Activated naive CD4-positive, alpha-beta T cell treated with anti-CD3 and anti-CD28 coated beads for 36 hours (primary cell): ENCODE measurements around the gene OBSCN. TPM values are rescaled to one million over a fixed set of nuclear protein-coding genes. Genes with fewer than 3 reads are reported as not detected.

ENCODE experiments used
- CTCF ChIA-PET: fragments of 350-600 bp; sonication (Branson Sonifier 250); formaldehyde crosslinking; loops from one replicate; lab custom pipeline; 2021; ENCODE audit warnings: antibody characterized with exemption; lab: Charles Lee
- DNase-seq: peaks from one replicate; pipeline ENCODE4 v3.0.0-alpha.2; 2020
- H3K27ac Mint-ChIP-seq: one replicate; pipeline ENCODE4 v1.8.0; 2021; ENCODE audit warnings: mild to moderate bottlenecking, mixed read lengths
- H3K27me3 Mint-ChIP-seq: one replicate; pipeline ENCODE4 v1.8.0; 2021; ENCODE audit warnings: low read depth, mixed read lengths
- H3K36me3 Mint-ChIP-seq: one replicate; pipeline ENCODE4 v1.8.0; 2021; ENCODE audit warnings: low read depth, mixed read lengths
- H3K4me1 Mint-ChIP-seq: one replicate; pipeline ENCODE4 v1.8.0; 2021; ENCODE audit warnings: low read depth, mixed read lengths
- H3K4me3 Mint-ChIP-seq: one replicate; pipeline ENCODE4 v1.8.0; 2021; ENCODE audit warnings: mild to moderate bottlenecking, moderate library complexity, mixed read lengths
- H3K9me3 Mint-ChIP-seq: one replicate; pipeline ENCODE4 v1.8.0; 2021; ENCODE audit warnings: mixed read lengths
- intact Hi-C: fragments of 100-400 bp; cut with micrococcal nuclease; formaldehyde crosslinking; loops from one replicate; pipeline ENCODE4 v1.15.1; 2023
- total RNA-seq, 2 experiments: library from RNA; stranded (reverse); gene quantifications; one replicate each; pipeline ENCODE4 v1.2.3, GENCODE V29; 2021

Gene OBSCN
- total RNA-seq, 2 experiments from 2014 or later, result 11.5 to 13.5 TPM

GRCh38 chr1:228283043-228283371 is 75.2 kb downstream of the OBSCN start:
- H3K9me3 Mint-ChIP-seq, result no peaks in the 10 kb centered on the region
- H3K36me3 Mint-ChIP-seq, result peaks cover 2% of the 10 kb centered on the region
- no peaks in the 10 kb centered on the region for H3K27me3 Mint-ChIP-seq
- no peak overlapping the region for H3K27ac Mint-ChIP-seq
- H3K4me1 Mint-ChIP-seq, result no peaks in the 10 kb centered on the region
- DNase-seq, result no peak
- no peak overlapping the region for H3K4me3 Mint-ChIP-seq
- intact Hi-C loops, result no loop called here
- CTCF ChIA-PET, result interaction anchor here (0.6 kb wide), 1 partner anchor 9 kb away, joined by 3 read pairs; no protein-coding TSS in a partner anchor

DNA sequence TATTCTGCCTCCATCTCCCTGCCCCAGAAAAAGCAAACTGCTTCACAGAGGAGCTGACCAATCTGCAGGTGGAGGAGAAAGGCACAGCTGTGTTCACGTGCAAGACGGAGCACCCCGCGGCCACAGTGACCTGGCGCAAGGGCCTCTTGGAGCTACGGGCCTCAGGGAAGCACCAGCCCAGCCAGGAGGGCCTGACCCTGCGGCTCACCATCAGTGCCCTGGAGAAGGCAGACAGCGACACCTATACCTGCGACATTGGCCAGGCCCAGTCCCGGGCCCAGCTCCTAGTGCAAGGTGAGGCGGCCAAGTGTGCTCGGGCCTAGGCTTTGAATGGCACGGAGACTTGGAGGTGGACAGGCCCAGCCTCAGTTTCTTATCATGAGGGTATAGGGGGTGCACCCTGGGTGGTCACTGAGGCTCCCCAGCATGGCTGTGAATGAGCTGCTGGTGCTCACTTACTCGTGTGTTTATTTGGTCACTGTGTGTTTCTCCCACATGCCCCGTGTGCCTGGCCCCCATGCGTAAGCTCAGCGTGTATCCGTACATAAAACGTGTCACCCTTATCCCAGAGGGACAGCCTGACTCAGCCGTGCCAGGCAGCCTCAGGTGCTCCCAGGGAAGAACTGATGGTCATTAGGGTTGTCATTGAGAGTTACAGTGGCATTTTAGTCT is 75.8 kb downstream of the OBSCN start:
- intact Hi-C loops, result no loop called here
- H3K4me3 Mint-ChIP-seq, result no peak overlapping the region
- no peak overlapping the region for H3K27ac Mint-ChIP-seq
- no peaks in the 10 kb centered on the region for H3K9me3 Mint-ChIP-seq
- no peaks in the 10 kb centered on the region for H3K27me3 Mint-ChIP-seq
- H3K4me1 Mint-ChIP-seq, result no peaks in the 10 kb centered on the region
- DNase-seq, result no peak
- CTCF ChIA-PET, result interaction anchor here (0.6 kb wide), 1 partner anchor 10 kb away, joined by 3 read pairs; no protein-coding TSS in a partner anchor
- H3K36me3 Mint-ChIP-seq, result peaks cover 2% of the 10 kb centered on the region

DNA sequence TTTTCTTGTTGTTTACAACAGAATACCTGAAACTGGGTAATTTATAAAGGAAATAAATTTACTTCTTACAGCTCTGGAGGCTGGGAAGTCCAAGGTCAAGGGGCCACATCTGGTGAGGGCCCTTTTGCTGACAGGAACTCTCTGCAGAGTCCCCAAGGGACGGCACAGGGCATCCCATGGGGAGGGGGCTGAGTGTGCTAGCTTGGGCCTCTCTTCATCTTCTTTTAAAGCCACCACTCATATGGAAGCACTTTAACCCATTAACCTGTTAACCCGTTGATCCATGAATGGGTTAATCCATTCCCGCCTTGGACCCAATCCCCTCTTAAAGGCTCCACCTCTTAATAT is 76.3 kb downstream of the OBSCN start:
- no peak for DNase-seq
- intact Hi-C loops, result no loop called here
- Mint-ChIP-seq H3K9me3 (no peaks in the 10 kb centered on the region), H3K27me3 (no peaks in the 10 kb centered on the region), H3K27ac (no peak overlapping the region), H3K36me3 (peaks cover 2% of the 10 kb centered on the region), H3K4me1 (no peaks in the 10 kb centered on the region), H3K4me3 (no peak overlapping the region)
- CTCF ChIA-PET, result no interaction called here

- Mint-ChIP-seq H3K4me3 (no peak overlapping the region), H3K27me3 (no peaks in the 10 kb centered on the region), H3K9me3 (no peaks in the 10 kb centered on the region), H3K4me1 (no peaks in the 10 kb centered on the region), H3K36me3 (peaks cover 2% of the 10 kb centered on the region), H3K27ac (no peak overlapping the region)
- CTCF ChIA-PET, result no interaction called here
- no peak for DNase-seq
- intact Hi-C loops, result no loop called here
Measured at GRCh38 chr1:228284521-228284920, 76.7 kb downstream of the OBSCN start.

GRCh38 chr1:228285661-228286504 is 78.0 kb downstream of the OBSCN start:
- H3K4me1 Mint-ChIP-seq, result no peaks in the 10 kb centered on the region
- H3K4me3 Mint-ChIP-seq, result no peak overlapping the region
- H3K36me3 Mint-ChIP-seq, result peaks cover 2% of the 10 kb centered on the region
- H3K9me3 Mint-ChIP-seq, result no peaks in the 10 kb centered on the region
- H3K27me3 Mint-ChIP-seq, result no peaks in the 10 kb centered on the region
- no peak overlapping the region for H3K27ac Mint-ChIP-seq
- intact Hi-C loops, result no loop called here
- no peak for DNase-seq
- CTCF ChIA-PET, result no interaction called here

DNA sequence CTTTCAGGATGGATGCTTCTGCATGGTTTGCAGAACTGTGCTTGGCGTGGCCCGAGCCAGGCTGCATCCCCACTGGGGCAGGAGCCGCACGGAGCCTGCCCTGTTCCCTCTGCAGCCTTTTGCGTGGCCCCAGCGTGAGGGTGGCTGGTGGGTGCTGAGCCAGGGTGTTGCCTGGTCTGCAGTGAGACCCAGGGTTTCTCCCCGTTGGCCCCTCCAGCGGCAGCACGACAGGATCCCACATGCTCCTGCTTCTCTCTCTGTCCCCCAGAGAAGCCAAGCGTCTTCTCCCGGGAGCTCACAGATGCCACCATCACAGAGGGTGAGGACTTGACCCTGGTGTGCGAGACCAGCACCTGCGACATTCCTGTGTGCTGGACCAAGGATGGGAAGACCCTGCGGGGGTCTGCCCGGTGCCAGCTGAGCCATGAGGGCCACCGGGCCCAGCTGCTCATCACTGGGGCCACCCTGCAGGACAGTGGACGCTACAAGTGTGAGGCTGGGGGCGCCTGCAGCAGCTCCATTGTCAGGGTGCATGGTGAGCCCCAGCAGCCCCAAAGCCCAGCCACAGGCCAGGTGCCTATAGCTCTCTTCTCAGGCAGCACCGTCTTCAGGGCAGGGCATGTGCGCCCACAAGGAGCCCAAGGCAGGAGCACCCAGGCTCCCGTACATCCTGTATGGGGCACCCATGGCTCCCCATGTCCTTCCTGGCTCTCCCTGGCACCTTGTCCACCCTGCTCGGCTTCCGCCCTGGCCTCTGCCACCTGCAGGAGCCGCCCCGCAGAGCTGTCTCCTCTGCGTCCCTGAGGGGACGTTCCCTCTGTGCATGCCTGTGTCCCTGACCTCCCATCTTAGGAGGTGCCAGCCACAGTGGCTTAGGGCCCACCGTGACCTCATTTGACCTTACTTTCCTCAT is 78.9 kb downstream of the OBSCN start:
- intact Hi-C loops, result no loop called here
- Mint-ChIP-seq H3K27me3 (no peaks in the 10 kb centered on the region), H3K36me3 (peaks cover 2% of the 10 kb centered on the region), H3K27ac (no peak overlapping the region), H3K4me3 (no peak overlapping the region), H3K9me3 (no peaks in the 10 kb centered on the region), H3K4me1 (no peaks in the 10 kb centered on the region)
- no peak for DNase-seq
- CTCF ChIA-PET, result no interaction called here

DNA sequence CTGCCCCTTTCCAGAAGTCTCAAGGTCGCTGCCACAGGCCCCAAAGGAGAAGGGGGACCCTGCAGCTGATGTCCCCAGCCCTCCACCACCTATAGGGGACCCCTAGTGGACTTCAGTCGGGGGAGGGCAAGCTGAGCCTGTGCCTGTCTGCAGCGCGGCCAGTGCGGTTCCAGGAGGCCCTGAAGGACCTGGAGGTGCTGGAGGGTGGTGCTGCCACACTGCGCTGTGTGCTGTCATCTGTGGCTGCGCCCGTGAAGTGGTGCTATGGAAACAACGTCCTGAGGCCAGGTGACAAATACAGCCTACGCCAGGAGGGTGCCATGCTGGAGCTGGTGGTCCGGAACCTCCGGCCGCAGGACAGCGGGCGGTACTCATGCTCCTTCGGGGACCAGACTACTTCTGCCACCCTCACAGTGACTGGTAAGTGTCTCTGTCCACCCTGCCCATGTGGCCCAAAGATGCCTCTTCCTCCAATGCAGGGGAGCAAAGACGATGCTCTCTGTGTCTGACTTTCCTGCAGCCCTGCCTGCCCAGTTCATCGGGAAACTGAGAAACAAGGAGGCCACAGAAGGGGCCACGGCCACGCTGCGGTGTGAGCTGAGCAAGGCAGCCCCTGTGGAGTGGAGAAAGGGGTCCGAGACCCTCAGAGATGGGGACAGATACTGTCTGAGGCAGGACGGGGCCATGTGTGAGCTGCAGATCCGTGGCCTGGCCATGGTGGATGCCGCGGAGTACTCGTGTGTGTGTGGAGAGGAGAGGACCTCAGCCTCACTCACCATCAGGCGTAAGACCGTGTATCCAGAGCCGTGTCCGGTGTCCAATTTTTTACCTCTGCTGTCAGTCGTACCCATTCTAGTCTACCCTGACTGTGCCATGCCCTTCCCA is 79.9 kb downstream of the OBSCN start:
- Mint-ChIP-seq H3K27ac (peak overlapping the region; percentile 36), H3K9me3 (no peaks in the 10 kb centered on the region), H3K27me3 (no peaks in the 10 kb centered on the region), H3K4me1 (no peaks in the 10 kb centered on the region), H3K4me3 (no peak overlapping the region), H3K36me3 (peaks cover 2% of the 10 kb centered on the region)
- no peak for DNase-seq
- intact Hi-C loops, result no loop called here
- CTCF ChIA-PET, result no interaction called here

- no peak for DNase-seq
- Mint-ChIP-seq H3K36me3 (peaks cover 2% of the 10 kb centered on the region), H3K4me3 (no peak overlapping the region), H3K27ac (no peak overlapping the region), H3K27me3 (no peaks in the 10 kb centered on the region), H3K9me3 (no peaks in the 10 kb centered on the region), H3K4me1 (no peaks in the 10 kb centered on the region)
- CTCF ChIA-PET, result no interaction called here
- intact Hi-C loops, result no loop called here
Measured at GRCh38 chr1:228288536-228289238, 80.8 kb downstream of the OBSCN start.

- no peak for DNase-seq
- Mint-ChIP-seq H3K4me3 (no peak overlapping the region), H3K27me3 (no peaks in the 10 kb centered on the region), H3K4me1 (no peaks in the 10 kb centered on the region), H3K27ac (no peak overlapping the region), H3K9me3 (no peaks in the 10 kb centered on the region), H3K36me3 (peaks cover 5% of the 10 kb centered on the region)
- intact Hi-C loops, result no loop called here
- CTCF ChIA-PET, result no interaction called here
Measured at GRCh38 chr1:228289239-228289849, 81.5 kb downstream of the OBSCN start.

GRCh38 chr1:228289996-228290881 is 82.4 kb downstream of the OBSCN start:
- CTCF ChIA-PET, result no interaction called here
- Mint-ChIP-seq H3K4me1 (no peaks in the 10 kb centered on the region), H3K36me3 (peaks cover 5% of the 10 kb centered on the region), H3K4me3 (no peak overlapping the region), H3K27ac (no peak overlapping the region), H3K27me3 (no peaks in the 10 kb centered on the region), H3K9me3 (no peaks in the 10 kb centered on the region)
- no peak for DNase-seq
- intact Hi-C loops, result no loop called here
